ENCODE results near the gene GABRB1.
"Not testable (repeated sequence)": the region's sequence is repeated elsewhere in the genome, so short reads cannot be mapped to it uniquely, and the experiment has no call there.

The GABRB1 gene

DNA sequence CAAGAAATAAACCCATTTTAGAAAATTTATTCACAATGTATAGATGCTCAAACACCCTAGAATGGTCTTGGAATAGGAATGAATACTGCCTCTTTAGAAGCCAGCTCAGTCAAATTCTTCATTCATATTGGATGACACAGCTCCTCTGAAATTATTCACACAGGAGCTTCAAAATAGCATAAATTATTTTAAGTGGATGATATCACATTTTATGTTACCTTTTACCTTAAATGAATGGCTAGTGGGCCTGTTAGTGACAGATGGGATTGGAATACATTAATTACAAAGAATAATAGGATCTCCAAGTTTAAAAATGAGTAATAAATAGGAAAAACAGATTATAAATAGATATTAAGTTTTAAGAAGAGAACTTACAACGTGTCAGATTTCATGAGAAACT, 184.4 kb downstream of the GABRB1 start:
- DNase-seq = peak in 1 of 2 experiments; percentile 38

GRCh38 chr4:47217291-47217690, 185.9 kb downstream of the GABRB1 start:
- DNase-seq = no peak

DNA sequence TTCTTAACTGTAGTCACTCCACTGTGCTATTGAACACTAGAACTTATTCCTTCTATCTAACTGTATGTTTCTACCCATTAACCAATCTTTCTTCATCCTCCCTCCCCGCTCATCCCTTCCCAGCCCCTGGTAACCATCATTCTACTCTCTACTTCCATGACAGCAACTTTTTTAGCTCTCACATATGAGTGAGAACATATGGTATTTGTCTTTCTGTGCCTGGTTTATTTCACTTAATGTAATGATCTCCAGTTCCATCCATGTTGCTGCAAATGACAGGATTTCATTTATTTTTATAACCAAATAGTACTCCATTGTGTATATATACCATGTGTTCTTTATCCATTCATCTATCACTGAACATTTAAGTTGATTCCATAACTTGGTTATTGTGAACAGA, 186.5 kb downstream of the GABRB1 start:
- no peak for DNase-seq

GRCh38 chr4:47218631-47219030, 187.3 kb downstream of the GABRB1 start:
- DNase-seq = no peak

DNA sequence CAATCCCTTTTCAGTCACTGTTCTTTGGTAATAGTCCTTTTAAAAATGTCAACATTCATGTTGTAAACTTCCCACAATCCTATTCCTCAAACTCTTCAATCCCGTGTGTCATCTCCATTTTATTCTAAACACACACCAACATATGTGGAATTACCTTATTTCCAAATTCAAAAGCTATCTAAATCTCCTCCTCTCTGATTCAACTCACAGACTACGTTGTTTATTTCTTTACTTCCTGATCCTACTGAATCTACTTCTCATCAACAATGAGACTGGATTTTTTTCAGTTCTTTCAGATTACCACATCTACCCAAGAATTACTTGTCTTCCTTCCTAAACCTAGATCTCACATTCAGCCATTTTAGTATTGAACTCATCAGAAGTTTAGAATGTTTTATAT, 188.2 kb downstream of the GABRB1 start:
- DNase-seq = no peak

GRCh38 chr4:47221721-47222120, 190.4 kb downstream of the GABRB1 start:
- no peak for DNase-seq

DNA sequence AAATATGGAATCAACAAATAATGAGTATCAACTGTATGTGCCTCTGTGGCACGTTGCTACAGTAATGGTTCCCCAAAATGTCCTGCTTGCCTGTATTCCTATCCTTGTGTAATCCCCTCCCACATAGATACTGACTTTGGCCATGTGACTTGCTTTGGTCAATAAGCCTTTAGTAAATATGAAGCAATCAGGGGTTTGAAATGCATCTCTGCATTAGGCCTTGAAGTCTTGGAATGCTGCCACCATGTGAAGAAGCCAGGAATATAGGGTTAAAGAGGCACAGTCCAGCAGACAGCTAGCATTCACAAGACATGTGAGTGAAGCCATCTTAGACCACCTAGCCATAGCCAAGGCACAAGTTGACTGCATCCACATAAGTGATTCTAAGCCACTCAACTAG, 190.9 kb downstream of the GABRB1 start:
- no peak for DNase-seq

- DNase-seq = no peak
Measured at GRCh38 chr4:47224361-47224760, 193.0 kb downstream of the GABRB1 start.

DNA sequence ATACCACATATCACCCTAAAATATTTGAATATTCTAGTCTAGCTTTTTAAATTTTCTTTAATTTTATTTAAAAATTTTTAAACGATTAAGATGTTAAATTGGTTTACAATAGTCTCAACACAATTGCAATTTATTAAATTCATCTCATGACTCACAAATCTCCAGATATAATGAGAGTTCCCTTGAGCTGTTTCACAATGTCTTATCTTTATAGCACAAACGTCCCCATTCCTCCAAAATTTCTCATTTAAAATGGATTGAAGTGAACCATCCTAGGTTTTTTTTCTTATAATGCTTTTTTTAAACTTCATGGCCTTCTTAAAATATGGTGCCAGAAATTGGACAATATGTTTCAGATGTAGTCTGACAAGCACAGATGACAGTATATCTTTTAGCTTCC, 204.4 kb downstream of the GABRB1 start:
- DNase-seq = no peak

GRCh38 chr4:47238667-47239066, 207.3 kb downstream of the GABRB1 start:
- DNase-seq = no peak

DNA sequence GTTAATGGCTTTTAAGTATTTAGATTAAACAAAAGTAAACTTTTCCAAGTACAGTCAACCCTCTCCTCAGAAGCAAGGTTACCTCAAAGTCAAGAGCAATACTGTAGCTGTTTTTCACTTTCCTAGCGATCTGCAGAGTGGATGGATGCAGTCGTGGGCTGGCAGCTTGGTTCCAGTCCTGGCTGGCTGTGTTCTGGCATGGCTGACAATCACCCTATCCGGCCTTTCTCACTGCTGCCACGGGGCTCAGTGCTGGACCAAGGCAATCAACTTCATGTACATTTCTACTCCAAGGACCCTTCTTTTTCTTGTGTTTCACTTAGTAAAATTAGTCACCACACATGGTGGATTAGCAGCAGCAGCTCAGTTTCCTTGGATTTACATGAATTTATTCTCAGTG, 208.3 kb downstream of the GABRB1 start:
- DNase-seq = peak in 1 of 2 experiments; percentile 11

DNA sequence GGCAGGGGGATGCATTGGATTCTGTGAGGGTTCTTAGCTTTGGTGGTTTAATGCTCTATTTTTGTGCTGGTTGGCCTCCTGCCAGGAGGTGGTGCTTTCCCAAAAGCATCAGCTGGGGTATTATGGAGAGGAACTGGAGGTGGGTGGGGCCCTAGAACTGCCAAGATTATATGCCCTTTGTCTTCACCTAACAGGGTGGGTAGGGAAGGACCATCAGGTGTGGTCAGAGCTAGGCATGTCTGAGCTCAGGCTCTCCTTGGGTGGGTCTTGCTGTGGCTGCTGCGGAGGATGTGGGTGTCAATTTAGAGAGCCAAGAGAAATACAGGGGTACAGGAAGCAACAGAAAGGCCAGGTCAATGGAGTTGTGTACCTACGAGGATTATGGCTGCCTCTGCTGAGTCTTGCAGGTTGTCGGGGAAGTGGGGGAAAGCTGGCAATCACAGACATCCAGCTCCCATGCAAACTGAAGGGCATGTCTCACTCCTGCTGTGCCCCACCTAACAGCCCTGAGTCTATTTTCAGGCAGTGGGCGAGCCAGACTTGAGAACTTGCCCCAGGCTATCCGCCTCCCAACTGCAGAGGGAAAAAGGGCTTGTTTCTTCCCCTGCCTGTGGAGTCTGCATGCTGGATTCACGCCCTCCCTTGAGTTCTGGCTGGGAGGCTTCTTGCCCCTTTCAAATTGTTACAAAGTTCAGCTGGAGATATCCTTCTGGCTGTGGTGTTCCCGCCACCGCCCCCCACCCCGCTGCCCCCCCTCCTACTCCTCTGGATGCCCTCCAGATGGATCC, 220.2 kb downstream of the GABRB1 start:
- no peak for DNase-seq

GRCh38 chr4:47263721-47264120, 232.4 kb downstream of the GABRB1 start:
- DNase-seq = no peak

- DNase-seq = peak in 1 of 2 experiments; percentile 31
Measured at GRCh38 chr4:47270201-47270888, 239.0 kb downstream of the GABRB1 start.

- peak in 1 of 2 experiments; percentile 43 for DNase-seq
Measured at GRCh38 chr4:47271291-47271690, 239.9 kb downstream of the GABRB1 start.

DNA sequence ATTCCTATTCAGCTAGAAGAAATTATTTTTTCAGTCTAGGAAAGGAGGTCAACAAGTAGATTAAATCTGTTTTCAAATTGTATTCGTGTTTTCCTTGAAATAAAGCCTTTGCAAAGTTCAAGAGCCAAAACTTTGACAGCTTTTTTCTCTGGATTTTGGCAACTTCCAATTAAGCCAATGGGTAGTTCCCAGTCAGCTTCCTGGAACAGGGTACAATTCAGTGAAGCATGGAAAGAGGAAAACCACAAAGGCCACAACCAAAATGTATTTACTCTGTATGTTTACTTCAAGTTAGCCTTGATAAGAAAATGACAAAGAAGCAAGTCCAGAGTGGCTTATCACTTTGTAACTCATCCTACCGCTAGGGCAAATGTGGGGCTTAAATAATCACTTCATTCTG, 243.5 kb downstream of the GABRB1 start:
- no peak for DNase-seq

DNA sequence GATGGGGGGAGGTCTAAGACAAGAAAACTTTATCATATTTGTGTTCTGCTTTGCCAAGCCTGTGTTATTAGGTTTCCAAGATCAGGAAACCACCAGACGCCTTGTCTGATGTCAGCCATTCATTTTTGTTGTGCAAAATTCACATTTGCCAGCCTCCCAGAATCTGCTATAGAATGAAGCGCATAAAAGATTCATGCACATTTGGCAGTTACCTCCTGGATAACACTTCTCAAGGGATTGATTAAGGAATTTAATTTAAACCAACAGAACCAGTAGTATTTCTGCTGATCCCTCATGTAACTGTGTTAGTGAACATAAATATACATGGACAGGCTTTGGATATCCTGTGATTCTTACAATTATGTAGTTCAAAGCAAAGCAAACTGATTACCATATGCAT, 244.2 kb downstream of the GABRB1 start:
- no peak for DNase-seq

DNA sequence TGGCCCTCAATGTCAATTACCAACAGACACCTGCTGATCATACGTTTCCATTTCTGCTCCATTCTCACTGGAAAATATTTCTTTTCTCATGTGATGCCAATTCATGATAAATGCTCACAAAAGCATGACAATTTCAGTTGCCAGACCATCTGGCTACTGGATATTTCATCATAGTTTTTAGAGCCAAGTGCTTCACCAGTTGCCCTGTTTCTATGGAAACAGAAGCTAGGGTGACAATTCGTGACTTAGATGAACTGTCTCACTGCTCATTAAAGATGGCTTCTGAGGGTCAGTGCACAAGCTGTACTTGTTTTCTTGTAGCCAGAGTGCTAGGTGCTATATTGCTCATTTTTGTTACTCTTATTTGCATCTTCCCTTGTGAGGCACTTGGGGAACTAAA, 247.3 kb downstream of the GABRB1 start:
- peak; percentile 76 to 94 for DNase-seq

GRCh38 chr4:47287735-47288134, 256.4 kb downstream of the GABRB1 start:
- no peak for DNase-seq

GRCh38 chr4:47289805-47290204, 258.4 kb downstream of the GABRB1 start:
- DNase-seq = no peak

DNA sequence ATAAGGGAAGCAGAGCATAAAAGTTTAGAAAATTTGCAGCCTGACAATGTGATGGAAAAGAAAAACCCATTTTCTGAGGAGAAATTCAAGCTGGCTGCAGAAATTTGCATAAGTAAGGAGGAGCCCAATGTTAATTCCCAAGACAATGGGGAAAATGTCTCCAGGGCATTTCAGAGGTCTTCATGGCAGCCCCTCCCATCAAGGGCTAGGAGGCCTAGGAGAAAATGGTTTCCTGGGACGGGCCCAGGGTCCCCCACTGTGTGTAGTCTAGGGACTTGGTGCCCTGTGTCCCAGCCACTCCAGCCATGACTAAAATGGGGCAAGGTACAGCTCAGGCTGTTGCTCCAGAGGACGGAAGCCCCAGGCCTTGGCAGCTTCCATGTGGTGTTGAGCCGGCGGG, 259.5 kb downstream of the GABRB1 start:
- DNase-seq = not testable (repeated sequence)

DNA sequence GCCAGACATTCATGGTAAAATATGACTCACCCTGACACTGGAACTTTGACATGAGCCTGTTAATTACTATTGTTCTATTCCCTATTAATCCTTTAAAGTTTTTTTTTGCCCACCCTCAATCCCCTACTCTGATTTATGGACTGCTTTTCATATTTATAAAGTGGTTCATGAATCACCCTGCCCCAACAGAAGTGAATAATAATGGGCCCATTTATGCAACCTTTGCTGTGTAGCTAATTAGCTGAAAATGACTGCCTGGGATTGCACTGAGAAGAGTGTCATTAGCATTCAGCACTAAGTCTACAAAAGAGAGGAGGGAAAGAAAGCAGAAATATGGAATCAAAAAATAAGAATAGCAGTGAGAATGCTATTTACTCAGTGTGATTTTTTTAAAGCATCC, 277.8 kb downstream of the GABRB1 start:
- no peak for DNase-seq

DNA sequence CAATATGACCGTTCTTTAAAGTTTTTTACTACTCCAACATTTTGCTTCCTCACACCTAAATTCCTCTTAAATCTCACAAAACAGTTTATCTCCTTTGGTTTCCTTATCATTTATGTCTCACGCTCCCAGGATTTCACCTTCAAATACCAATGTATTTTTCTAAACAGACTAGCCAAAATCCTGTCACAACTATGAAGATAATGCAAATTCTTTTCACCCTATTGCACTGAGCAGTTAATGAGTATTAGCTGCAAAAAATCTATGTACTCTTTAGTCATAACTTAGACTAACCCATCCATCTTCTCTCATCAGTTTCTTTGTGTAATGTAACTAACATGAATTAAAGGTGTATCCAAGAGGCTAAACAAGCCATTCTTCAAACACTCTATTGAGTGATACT, 280.8 kb downstream of the GABRB1 start:
- DNase-seq = no peak

DNA sequence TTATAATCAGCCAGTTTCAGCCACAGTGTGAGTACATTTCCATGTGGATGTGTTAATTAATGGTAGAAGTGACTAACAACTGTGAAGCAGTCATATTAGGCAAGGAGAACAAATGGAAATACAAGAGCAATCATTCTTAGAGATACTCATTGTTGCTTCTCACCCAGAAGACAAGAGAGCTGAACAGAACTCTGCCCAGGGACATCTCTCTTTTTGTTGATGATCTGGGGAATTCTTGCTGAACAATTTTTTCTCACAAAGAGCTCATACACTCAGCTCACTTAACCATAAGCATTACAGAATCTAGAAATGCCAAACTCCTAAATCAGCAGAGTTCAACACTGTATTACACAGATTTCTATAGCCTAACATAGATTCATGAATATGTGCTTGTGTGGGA, 282.0 kb downstream of the GABRB1 start:
- no peak for DNase-seq

DNA sequence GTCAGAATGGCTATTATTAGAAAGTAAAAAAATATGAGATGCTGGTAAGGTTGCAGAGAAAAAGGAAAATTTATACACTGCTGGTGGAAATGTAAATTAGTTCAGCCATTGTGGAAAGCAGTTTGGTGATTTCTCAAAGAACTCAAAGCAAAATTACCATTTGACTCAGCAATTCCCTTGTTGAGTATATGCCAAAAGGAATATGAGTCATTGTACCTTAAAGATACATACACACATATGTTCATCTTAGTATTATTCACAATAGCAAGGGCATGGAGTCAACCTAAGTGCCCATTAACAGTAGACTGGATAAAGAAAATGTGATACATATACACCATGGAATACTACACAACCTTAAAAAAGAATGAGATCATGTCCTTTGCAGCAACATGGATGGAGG, 284.0 kb downstream of the GABRB1 start:
- no peak for DNase-seq
